AML-193 (cell line): Measurements from ENCODE around the gene TNFSF9.

Experiments used
- DNase-seq, 2 experiments: peaks; one replicate each; lab custom pipeline; 2025; lab: John Stamatoyannopoulos, UW

TNFSF9 gene

GRCh38 chr19:6530386-6531162 is at the start of gene TNFSF9:
Gene TNFSF9, plus strand, starts transcription at chr19:6531026. Its CDS starts 11 bp downstream, at chr19:6531037.
- peak; percentile 46 to 61 for DNase-seq

GRCh38 chr19:6481541-6482342 is 49.1 kb upstream of the TNFSF9 start, which contains the start of gene DENND1C:
Gene DENND1C, minus strand, starts transcription at chr19:6481787. Its CDS starts 92 bp downstream, at chr19:6481695.
- peak; percentile 30 to 55 for DNase-seq

- no peak for DNase-seq
Observed at GRCh38 chr19:6482343-6482686, 48.5 kb upstream of the TNFSF9 start.

GRCh38 chr19:6483235-6483634 is 47.6 kb upstream of the TNFSF9 start:
- no peak for DNase-seq

GRCh38 chr19:6484230-6484629 is 46.6 kb upstream of the TNFSF9 start:
- DNase-seq: no peak

- DNase-seq: no peak
Observed at GRCh38 chr19:6484831-6485230, 46.0 kb upstream of the TNFSF9 start.

GRCh38 chr19:6489278-6490061 is 41.4 kb upstream of the TNFSF9 start:
- no peak for DNase-seq

GRCh38 chr19:6490134-6490533 is 40.7 kb upstream of the TNFSF9 start:
- DNase-seq: no peak

- DNase-seq: no peak
Observed at GRCh38 chr19:6491802-6492592, 38.8 kb upstream of the TNFSF9 start.

- DNase-seq: no peak
Observed at GRCh38 chr19:6494438-6495036, 36.3 kb upstream of the TNFSF9 start.

- DNase-seq: no peak
Observed at GRCh38 chr19:6495947-6496346, 34.9 kb upstream of the TNFSF9 start.

GRCh38 chr19:6498294-6499036 is 32.4 kb upstream of the TNFSF9 start:
- peak; percentile 67 to 76 for DNase-seq

- no peak for DNase-seq
Observed at GRCh38 chr19:6499052-6499790, 31.6 kb upstream of the TNFSF9 start.

GRCh38 chr19:6500837-6501739 is 29.7 kb upstream of the TNFSF9 start:
- no peak for DNase-seq

- no peak for DNase-seq
Observed at GRCh38 chr19:6501740-6502648, 28.8 kb upstream of the TNFSF9 start, which contains the start of gene TUBB4A. Gene TUBB4A, minus strand, starts transcription at chr19:6502309. Its CDS starts 97 bp downstream, at chr19:6502212.

GRCh38 chr19:6503407-6504201 is 27.2 kb upstream of the TNFSF9 start:
- DNase-seq: no peak
